Sigmoid colon (tissue), 7 donors: ENCODE measurements around the gene NOP56. TPM values are rescaled to one million over a fixed set of nuclear protein-coding genes. Genes with fewer than 3 reads are reported as not detected.
"Not testable (repeated sequence)": the region's sequence is repeated elsewhere in the genome, so short reads cannot be mapped to it uniquely, and the experiment has no call there.

ENCODE experiments used
- DNase-seq: peaks from one replicate; pipeline ENCODE4 v3.0.0-alpha.2; 2019
- H3K27ac ChIP-seq, 4 donors: fragments of 200-600 bp; sonication (generic); one replicate each; pipeline ENCODE4 v1.5.1; 2016 to 2019; ENCODE audit warnings: mild to moderate bottlenecking in 1 of 4
- H3K27me3 ChIP-seq, 3 donors: fragments of 200-600 bp; sonication (generic); one replicate each; pipeline ENCODE4 v1.5.1; 2019; ENCODE audit warnings: mild to moderate bottlenecking in 1 of 3
- H3K36me3 ChIP-seq, 4 donors: fragments of 200-600 bp; sonication (generic); one replicate each; pipeline ENCODE4 v1.5.1; 2016 to 2019
- H3K4me1 ChIP-seq, 4 donors: fragments of 200-600 bp; sonication (generic); one replicate each; pipeline ENCODE4 v1.5.1; 2017 to 2019
- H3K4me3 ChIP-seq, 4 donors: fragments of 200-600 bp; sonication (generic); one replicate each; pipeline ENCODE4 v1.5.1; 2017 to 2019; ENCODE audit warnings: mild to moderate bottlenecking in 2 of 4, moderate library complexity in 1 of 4
- H3K9me3 ChIP-seq, 4 donors: fragments of 200-600 bp in 3 of 4; sonication (generic) in 3 of 4; one replicate each; pipeline versions ENCODE4 v1.5.1 to v1.6.1; 2013 to 2019
- CTCF ChIP-seq, 4 experiments: fragments of 450-650 bp in 3 of 4; fragments of 200-600 bp in 1 of 4; IDR thresholded peaks; one replicate each; pipeline ENCODE4 v1.5.1; 2016 to 2019; ENCODE audit warnings: antibody characterized with exemption in 4 of 4, mild to moderate bottlenecking in 3 of 4, moderate library complexity in 2 of 4
- EP300 ChIP-seq, 4 donors: sonication (generic); formaldehyde crosslinking; IDR thresholded peaks; one replicate each; pipeline ENCODE4 v1.6.1; 2017; ENCODE audit warnings: antibody characterized with exemption in 4 of 4
- POLR2A ChIP-seq, 2 donors: fragments of 450-650 bp; IDR thresholded peaks; one replicate each; pipeline ENCODE4 v1.6.1; 2016; ENCODE audit warnings: antibody characterized with exemption in 2 of 2, mild to moderate bottlenecking in 2 of 2, moderate library complexity in 2 of 2
- POLR2AphosphoS5 ChIP-seq, 4 donors: sonication (generic); formaldehyde crosslinking; IDR thresholded peaks; one replicate each; pipeline ENCODE4 v1.6.1; 2017; ENCODE audit warnings: antibody characterized with exemption in 4 of 4
- WGBS, 2 donors: extraction: QIAGEN DNeasy Blood & Tissue Kit; methylation state at CpG; one replicate each; pipeline ENCODE4 v1.1.7; 2013; 5-methylcytosine and 5-hydroxymethylcytosine counted together
- intact Hi-C: fragments of 100-400 bp; cut with DNase I; formaldehyde crosslinking; loops from one replicate; pipeline ENCODE4 v1.15.1; 2023
- polyA plus RNA-seq, 3 donors: library from polyadenylated mRNA; stranded (reverse); fragments of 200-250 nt; gene quantifications; one replicate each; pipeline ENCODE4 v1.2.3, GENCODE V29; 2013
- total RNA-seq, 4 donors: library from RNA; depleted of rRNA; stranded (reverse); fragments of >200 nt; gene quantifications; one replicate each; pipeline ENCODE4 v1.1.0, GENCODE V29; 2016
- donor health status: healthy with polysubstance abuse.
- donor health status: Bipolar disorder and iron deficiency.
- donor health status: healthy.

Gene NOP56
- total and polyA plus RNA-seq, 7 donors = 33.6 to 152 (median 62.7) TPM

- H3K27ac ChIP-seq = peak overlapping the region in 1 of 4 donors; percentile 73
- no peaks in the 10 kb centered on the region for H3K27me3 ChIP-seq
- intact Hi-C loops = loop anchor here (5.0 to 10.0 kb wide), 3 partner anchors 58 to 311 kb away; partner anchors contain the start of genes PCED1A and VPS16
- TF ChIP-seq POLR2AphosphoS5 (IDR thresholded peaks at IDR 0.05) = no peak
- no peak for TF ChIP-seq POLR2A (IDR thresholded peaks at IDR 0.05)
- no peak for TF ChIP-seq CTCF (IDR thresholded peaks at IDR 0.05)
- TF ChIP-seq EP300 (IDR thresholded peaks at IDR 0.05) = no peak
- H3K36me3 ChIP-seq = no peaks in the 10 kb centered on the region
- H3K4me3 ChIP-seq = peak overlapping the region; percentile 39 to 72 (median 70)
- peaks cover 0 to 23% (median 20%) of the 10 kb centered on the region in 4 donors for H3K4me1 ChIP-seq
- WGBS, 2 donors = 24 to 28% methylated on average over 23 of the region's 23 CpGs
- peak; percentile 64 for DNase-seq
- H3K9me3 ChIP-seq = no peaks in the 10 kb centered on the region
These were observed 41.6 kb downstream of the NOP56 start for GRCh38 chr20:2694008-2694471.

- Histone ChIP-seq H3K4me3 (no peak overlapping the region), H3K36me3 (no peaks in the 10 kb centered on the region), H3K27me3 (no peaks in the 10 kb centered on the region), H3K4me1 (peaks cover 0 to 23% (median 20%) of the 10 kb centered on the region in 4 donors), H3K9me3 (no peaks in the 10 kb centered on the region), H3K27ac (no peak overlapping the region)
- 63 to 78% methylated on average over 13 of the region's 13 CpGs for WGBS, 2 donors
- TF ChIP-seq POLR2AphosphoS5 (IDR thresholded peaks at IDR 0.05) (no peak), EP300 (IDR thresholded peaks at IDR 0.05) (no peak), POLR2A (IDR thresholded peaks at IDR 0.05) (no peak), CTCF (IDR thresholded peaks at IDR 0.05) (no peak)
- DNase-seq = peak; percentile 56
- intact Hi-C loops = loop anchor here (5.0 to 10.0 kb wide), 3 partner anchors 58 to 310 kb away; partner anchors contain the start of genes PCED1A and VPS16
These were observed 42.1 kb downstream of the NOP56 start for GRCh38 chr20:2694519-2694918.

GRCh38 chr20:2695206-2695983 lies 43.0 kb downstream of the NOP56 start:
- Histone ChIP-seq H3K27ac (no peak overlapping the region), H3K4me3 (no peak overlapping the region), H3K9me3 (no peaks in the 10 kb centered on the region), H3K27me3 (no peaks in the 10 kb centered on the region), H3K4me1 (peaks cover 0 to 23% (median 20%) of the 10 kb centered on the region in 4 donors), H3K36me3 (no peaks in the 10 kb centered on the region)
- DNase-seq = peak; percentile 56
- intact Hi-C loops = loop anchor here (10.0 kb wide), 2 partner anchors 149 to 309 kb away; partner anchors contain the start of genes PCED1A and VPS16
- no peak for TF ChIP-seq POLR2A (IDR thresholded peaks at IDR 0.05)
- no peak for TF ChIP-seq POLR2AphosphoS5 (IDR thresholded peaks at IDR 0.05)
- no peak for TF ChIP-seq CTCF (IDR thresholded peaks at IDR 0.05)
- no peak for TF ChIP-seq EP300 (IDR thresholded peaks at IDR 0.05)
- 78 to 85% methylated on average over 13 of the region's 13 CpGs for WGBS, 2 donors

- H3K9me3 ChIP-seq, H3K27ac ChIP-seq, H3K36me3 ChIP-seq, H3K4me3 ChIP-seq, H3K27me3 ChIP-seq: not testable (repeated sequence)
- intact Hi-C loops = loop anchor here (10.0 kb wide), 2 partner anchors 149 to 309 kb away; partner anchors contain the start of genes PCED1A and VPS16
- 86 to 95% methylated on average over 12 of the region's 12 CpGs for WGBS, 2 donors
- H3K4me1 ChIP-seq = peaks cover 0 to 23% (median 20%) of the 10 kb centered on the region in 4 donors
- DNase-seq = peak; percentile 28
These were observed 43.6 kb downstream of the NOP56 start for GRCh38 chr20:2695984-2696525.

- WGBS, 2 donors = 84 to 91% methylated on average over 9 of the region's 9 CpGs
- peaks cover 0 to 20% (median 18%) of the 10 kb centered on the region in 4 donors for H3K4me1 ChIP-seq
- H3K27ac ChIP-seq = no peak overlapping the region
- no peak for TF ChIP-seq EP300 (IDR thresholded peaks at IDR 0.05)
- no peak for TF ChIP-seq CTCF (IDR thresholded peaks at IDR 0.05)
- TF ChIP-seq POLR2A (IDR thresholded peaks at IDR 0.05) = no peak
- DNase-seq = peak; percentile 57
- no peaks in the 10 kb centered on the region for H3K36me3 ChIP-seq
- intact Hi-C loops = loop anchor here (10.0 kb wide), 2 partner anchors 148 to 308 kb away; partner anchors contain the start of genes PCED1A and VPS16
- no peak overlapping the region for H3K4me3 ChIP-seq
- no peaks in the 10 kb centered on the region for H3K9me3 ChIP-seq
- H3K27me3 ChIP-seq = no peaks in the 10 kb centered on the region
These were observed 44.2 kb downstream of the NOP56 start for GRCh38 chr20:2696646-2697045.
